ENCODE measurements around the gene C1QTNF1.

Gene C1QTNF1

GRCh38 chr17:78993241-78993956 lies 30.6 kb upstream of the C1QTNF1 start:
- peak; percentile 19 to 74 for DNase-seq

GRCh38 chr17:78993981-78994671 lies 29.8 kb upstream of the C1QTNF1 start:
- DNase-seq, result no peak

DNA sequence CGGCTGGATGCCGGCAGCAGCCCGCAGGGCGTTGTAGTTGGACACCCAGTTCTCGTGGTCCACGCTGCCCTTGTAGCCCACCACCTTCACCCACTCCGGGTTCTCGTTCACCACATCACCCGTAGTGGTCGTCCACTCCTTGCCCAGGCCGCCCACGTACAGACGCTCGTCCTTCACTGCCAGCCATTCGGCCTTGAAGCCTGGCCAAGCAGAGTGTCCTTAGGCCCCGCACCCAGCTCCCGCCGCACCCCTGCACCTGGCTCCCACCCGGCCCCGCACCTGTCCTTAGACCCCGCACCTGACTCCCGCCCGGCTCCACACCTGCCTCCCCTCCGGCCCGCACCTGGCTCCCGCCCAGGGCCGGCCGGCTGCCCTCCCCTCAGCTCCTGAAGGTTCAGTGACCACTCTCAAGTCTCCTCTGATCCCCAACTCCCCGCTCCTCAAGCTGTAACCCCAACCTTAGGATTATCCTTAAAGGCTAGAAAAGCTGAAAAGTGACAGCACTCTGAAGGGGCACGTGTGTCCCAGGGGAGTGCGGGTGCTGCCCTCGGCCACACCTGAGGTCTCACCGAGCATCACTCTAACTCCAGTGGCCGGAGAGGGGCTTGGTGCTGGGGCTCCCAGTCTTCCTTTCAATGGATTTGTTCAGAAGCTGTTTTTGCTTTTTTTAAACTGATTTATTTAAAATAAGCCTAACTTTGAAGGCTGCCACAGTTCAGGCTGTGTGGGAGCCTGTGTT lies 28.8 kb upstream of the C1QTNF1 start:
- DNase-seq, result no peak

GRCh38 chr17:78995761-78996451 lies 28.1 kb upstream of the C1QTNF1 start:
- no peak for DNase-seq

DNA sequence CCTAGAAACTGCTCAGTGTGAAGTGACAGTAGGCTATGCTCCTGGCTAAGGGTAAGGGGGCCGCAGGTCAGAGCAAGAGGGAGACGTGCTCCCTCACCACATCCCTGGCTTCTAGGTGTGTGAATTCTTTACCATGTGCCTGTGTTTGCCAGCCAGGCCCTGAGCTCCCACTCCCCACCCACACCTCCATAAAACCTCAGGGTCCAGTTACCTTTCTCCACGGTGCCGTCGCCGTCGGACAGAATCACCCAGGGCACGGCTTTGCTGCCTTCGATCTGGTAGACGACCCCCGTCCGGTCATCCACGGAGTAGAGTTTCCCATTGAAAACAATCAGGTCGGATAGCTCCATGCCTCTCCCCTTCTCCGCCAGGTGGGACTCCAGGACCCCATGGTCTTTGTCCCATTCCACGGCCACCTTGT lies 27.2 kb upstream of the C1QTNF1 start:
- no peak for DNase-seq

DNA sequence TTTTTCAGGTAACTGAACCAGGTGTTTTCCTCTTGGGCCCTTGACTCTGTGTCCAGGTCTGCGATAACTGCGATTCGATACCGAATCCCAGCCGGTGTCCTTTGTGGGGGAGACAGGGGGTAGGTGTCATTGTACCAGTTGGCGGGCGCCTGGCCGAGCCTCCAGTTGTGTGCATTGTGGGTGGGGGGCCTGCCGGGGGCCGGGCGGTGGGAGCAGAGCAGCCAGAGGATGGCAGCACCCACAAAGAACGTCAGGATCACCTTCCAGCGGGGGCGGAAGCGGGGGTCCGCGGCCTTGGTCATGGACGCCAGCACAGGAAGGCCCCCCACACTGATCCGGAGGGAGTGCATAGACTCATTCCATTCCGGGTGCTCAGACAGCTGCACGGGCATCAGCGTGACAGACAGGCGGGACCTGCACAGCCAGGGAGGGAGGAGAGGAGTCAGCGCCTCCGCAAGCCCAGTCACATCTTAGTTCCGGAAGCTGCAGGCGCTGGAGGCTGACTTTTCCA lies 26.7 kb upstream of the C1QTNF1 start:
- no peak for DNase-seq

DNA sequence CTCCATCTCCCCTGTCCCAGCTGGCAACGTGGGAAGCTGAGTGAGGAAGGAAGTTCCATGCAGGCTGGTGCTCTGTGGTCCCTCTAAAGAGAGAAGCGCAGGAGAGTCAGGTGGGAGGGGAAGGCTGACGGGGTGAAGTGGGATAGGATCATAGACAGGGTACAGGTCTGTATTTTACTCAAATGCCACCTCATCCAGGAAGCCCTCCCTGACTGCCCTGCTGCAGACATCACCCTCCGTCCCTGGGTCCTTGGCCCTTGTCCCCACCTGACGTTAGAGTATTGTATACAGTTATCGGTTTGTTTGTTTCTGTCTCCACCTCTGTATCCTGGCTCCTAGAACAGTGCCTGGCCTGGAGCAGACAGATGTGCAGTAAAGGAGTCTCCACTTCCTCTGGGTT lies 26.1 kb upstream of the C1QTNF1 start:
- DNase-seq, result no peak

- no peak for DNase-seq
Measured at GRCh38 chr17:78998311-78999055, 25.5 kb upstream of the C1QTNF1 start.

DNA sequence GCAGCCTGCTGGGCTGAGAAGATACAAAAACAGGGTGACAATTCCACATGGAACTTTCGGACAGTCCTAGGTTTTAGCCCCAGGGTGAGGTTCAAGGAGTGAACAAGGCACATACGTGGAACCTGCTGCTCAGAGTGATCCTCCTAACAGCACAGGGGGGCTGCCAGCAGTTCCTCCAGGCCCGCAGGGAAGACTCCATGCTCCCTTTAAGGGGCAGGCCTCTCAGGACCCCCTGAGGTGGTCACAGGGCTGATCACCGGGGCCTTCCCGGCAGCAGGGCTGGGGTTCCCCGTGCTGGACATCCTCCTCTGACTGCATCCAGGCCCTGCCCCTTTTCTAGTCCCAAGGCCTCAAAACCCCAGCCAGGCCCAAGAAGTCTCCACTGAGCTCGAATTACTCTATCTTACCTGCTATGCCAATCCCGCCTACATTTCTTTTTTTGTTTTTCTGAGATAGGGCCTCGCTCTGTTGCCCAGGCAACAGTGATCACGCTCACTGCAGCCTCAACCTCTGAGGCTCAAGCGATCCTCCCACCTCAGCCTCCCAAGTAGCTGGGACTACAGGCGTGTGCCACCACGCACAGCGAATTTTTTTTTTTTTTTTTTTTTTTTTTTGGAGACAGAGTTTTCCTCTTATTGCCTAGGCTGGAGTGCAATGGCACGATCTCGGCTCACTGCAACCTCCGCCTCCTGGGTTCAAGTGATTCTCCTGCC lies 24.8 kb upstream of the C1QTNF1 start:
- no peak for DNase-seq

GRCh38 chr17:78999947-79000395 lies 24.0 kb upstream of the C1QTNF1 start:
- no peak for DNase-seq

GRCh38 chr17:79000396-79001189 lies 23.4 kb upstream of the C1QTNF1 start:
- DNase-seq, result no peak

DNA sequence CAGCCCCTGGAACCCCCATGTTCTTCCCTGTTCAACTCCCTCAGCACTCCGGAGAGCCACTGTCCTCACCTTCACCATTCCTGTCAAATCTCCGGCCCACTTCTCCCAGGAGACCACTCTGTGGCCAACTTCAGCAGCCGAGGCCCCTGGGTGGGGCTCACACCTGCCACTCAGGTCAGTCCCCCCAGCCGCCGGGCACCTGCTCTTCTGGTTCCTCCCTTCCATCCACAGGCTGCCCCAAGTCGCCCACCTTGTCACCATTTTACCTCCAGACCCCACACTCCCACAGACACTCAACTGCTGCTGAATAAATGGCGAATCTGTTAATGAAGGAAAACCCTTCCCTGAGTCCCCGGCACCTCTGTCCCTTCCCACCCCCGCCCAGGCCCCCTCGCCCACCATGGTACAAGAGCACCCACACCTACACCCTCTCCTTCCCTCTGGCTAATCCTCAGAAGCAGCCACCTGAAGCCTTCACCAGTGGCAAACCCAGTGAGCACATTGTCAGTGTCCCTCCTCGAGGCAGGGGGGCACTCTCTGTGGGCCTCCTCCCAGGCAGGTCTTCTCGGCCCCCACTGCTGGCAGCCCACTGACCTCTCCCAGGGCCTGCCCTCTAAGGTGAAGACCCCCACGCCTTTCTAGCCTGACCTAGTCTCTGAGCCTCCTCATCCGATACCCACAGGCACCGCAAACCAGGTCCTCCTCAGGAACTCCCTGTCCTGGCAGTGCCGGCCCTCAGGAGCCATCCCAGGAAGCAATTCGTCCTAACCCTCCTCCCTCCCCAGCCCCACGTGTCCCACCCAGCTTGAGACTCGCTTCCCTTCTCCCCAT lies 22.6 kb upstream of the C1QTNF1 start:
- no peak for DNase-seq

GRCh38 chr17:79002291-79002690 lies 21.7 kb upstream of the C1QTNF1 start:
- DNase-seq, result no peak

- DNase-seq, result no peak
Measured at GRCh38 chr17:79002796-79003593, 21.0 kb upstream of the C1QTNF1 start.

GRCh38 chr17:79003661-79004411 lies 20.1 kb upstream of the C1QTNF1 start:
- DNase-seq, result no peak

DNA sequence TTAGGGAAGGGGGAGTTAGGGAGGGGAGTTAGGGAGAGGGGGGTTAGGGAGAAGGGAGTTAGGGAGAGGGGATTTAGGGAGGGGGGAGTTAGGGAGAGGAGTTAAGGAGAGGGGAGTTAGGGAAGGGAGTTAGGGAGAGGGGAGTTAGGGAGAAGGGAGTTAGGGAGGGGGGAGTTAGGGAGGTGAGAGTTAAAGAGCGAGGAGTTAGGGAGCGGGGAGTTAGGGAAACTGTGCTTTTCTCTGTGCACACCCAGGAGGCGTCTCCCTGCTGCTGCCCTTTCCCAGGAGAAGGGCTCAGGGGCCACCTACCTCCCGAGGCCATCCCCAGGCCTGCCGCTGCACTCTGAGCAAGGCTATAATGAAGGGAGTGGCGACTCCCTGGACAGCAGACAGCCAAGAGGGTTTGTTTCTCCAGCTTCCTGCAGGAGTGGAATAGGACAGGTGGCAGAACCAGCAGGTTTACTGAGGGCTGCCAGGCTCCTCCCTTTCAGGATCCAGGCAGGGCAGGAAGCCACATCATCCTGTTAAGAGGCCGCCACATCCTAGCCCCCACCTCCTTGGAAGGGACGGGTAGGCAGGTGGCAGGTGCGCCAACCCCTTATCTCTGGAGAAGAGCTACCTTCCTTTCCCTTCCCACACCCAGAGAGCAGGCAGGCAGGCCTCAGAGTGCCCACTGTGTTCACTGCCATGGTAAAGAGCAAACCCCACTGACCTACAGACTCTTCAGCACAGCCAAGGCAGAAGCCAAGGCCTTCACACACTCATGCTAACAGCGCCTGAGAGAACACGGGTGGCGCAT lies 18.7 kb upstream of the C1QTNF1 start:
- DNase-seq, result no peak

DNA sequence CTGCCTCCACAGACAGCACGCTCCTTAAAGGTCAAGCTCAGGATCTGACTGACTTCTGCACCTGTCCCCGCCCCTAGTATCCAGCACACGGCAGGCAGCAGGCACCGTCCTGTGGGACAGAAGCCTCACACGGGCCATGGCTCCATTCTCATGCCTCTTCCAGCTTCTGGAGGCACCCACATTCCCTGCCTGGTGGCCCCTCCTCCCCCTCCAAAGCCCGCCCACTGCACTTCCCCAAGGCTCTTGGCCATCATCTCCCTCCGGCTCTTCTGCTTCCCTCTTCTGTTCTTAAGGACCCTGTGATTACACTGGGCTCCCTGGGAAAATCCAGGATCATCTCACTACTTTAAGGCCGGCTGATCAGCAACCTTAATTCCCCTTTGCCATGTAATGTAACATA lies 17.9 kb upstream of the C1QTNF1 start:
- peak; percentile 56 to 76 for DNase-seq
